ENCODE measurements around the gene DXO.
A peak's percentile ranks its signal among the peaks of the same experiment; 100 is the strongest.
"Not testable (repeated sequence)": the region's sequence is repeated elsewhere in the genome, so short reads cannot be mapped to it uniquely, and the experiment has no call there.

The DXO gene

GRCh38 chr6:31971993-31972708 lies at the start of gene DXO:
DXO (minus strand) TSS chr6:31972138; CDS start chr6:31971675, 463 bp downstream.
- peak; percentile 99 for DNase-seq

- not testable (repeated sequence) for DNase-seq
Measured at GRCh38 chr6:32014547-32014946, 42.6 kb upstream of the DXO start, which contains the start of gene C4B. C4B (plus strand) TSS chr6:32014795; CDS start chr6:32014846, 51 bp downstream.

GRCh38 chr6:32013738-32014137 lies 41.8 kb upstream of the DXO start:
- DNase-seq = not testable (repeated sequence)

GRCh38 chr6:32012941-32013617 lies 41.1 kb upstream of the DXO start:
- DNase-seq = not testable (repeated sequence)

GRCh38 chr6:32010856-32011530 lies 39.1 kb upstream of the DXO start:
- DNase-seq = not testable (repeated sequence)

- DNase-seq = not testable (repeated sequence)
Measured at GRCh38 chr6:32009537-32009936, 37.6 kb upstream of the DXO start.

GRCh38 chr6:32008616-32009015 lies 36.7 kb upstream of the DXO start:
- not testable (repeated sequence) for DNase-seq

- not testable (repeated sequence) for DNase-seq
Measured at GRCh38 chr6:32008037-32008436, 36.1 kb upstream of the DXO start.

GRCh38 chr6:32007086-32007485 lies 35.1 kb upstream of the DXO start:
- not testable (repeated sequence) for DNase-seq

GRCh38 chr6:32005991-32006529 lies 34.1 kb upstream of the DXO start:
- not testable (repeated sequence) for DNase-seq

- not testable (repeated sequence) for DNase-seq
Measured at GRCh38 chr6:32005538-32005880, 33.6 kb upstream of the DXO start.

GRCh38 chr6:32004864-32005537 lies 33.1 kb upstream of the DXO start:
- DNase-seq = not testable (repeated sequence)

GRCh38 chr6:32004393-32004792 lies 32.5 kb upstream of the DXO start:
- not testable (repeated sequence) for DNase-seq

- DNase-seq = not testable (repeated sequence)
Measured at GRCh38 chr6:32003301-32003700, 31.4 kb upstream of the DXO start.

GRCh38 chr6:32002546-32003268 lies 30.8 kb upstream of the DXO start:
- not testable (repeated sequence) for DNase-seq

- DNase-seq = not testable (repeated sequence)
Measured at GRCh38 chr6:31996385-31996784, 24.4 kb upstream of the DXO start.

GRCh38 chr6:31994421-31994820 lies 22.5 kb upstream of the DXO start:
- DNase-seq = not testable (repeated sequence)

- DNase-seq = not testable (repeated sequence)
Measured at GRCh38 chr6:31989363-31989762, 17.4 kb upstream of the DXO start.

- not testable (repeated sequence) for DNase-seq
Measured at GRCh38 chr6:31981744-31982143, 9.8 kb upstream of the DXO start, which contains the start of gene C4A. C4A (plus strand) TSS chr6:31982057; CDS start chr6:31982108, 51 bp downstream.

GRCh38 chr6:31980998-31981397 lies 9.1 kb upstream of the DXO start:
- DNase-seq = not testable (repeated sequence)

GRCh38 chr6:31980195-31980876 lies 8.4 kb upstream of the DXO start:
- DNase-seq = not testable (repeated sequence)

Measured in NCI-H1105 (cell line).